ENCODE measurements around the gene NSMF.

DNA sequence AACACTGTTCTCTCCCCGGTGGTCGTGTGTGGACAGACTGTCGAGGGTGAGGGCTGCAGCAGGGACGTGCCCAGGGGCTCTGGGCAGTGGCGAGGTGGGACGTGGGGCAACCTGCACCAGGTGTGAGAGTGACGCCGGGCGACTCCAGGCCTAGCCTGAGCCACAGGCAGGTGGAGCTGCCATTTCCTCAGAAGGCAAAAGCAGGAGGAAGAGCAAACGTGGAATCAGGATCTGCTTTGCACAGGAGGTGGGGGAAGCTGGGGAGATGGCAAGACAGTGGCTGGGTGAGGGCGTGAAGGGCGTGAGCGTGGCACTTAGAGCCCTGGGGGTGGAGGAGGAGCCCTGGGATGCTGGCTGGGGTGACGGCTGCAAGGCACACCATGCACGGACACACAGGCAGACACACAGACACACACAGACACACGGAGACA, 39.6 kb upstream of the NSMF start:
- TF ChIP-seq POLR2A (IDR thresholded peaks at IDR 0.05; ENCODE audit: low read length) (no peak), GATA1 (IDR thresholded peaks at IDR 0.05; ENCODE audit: low read depth, low read length) (no peak)

Measured in erythroblast (primary cell).